IPS-18c (cell line): ENCODE measurements around the gene ANO7.

ENCODE experiments used
- H3K4me3 ChIP-seq: 2 replicates; pipeline ENCODE4 v1.7.0; 2013; ENCODE audit warnings: low read depth, mild to moderate bottlenecking, low read length, moderate library complexity; ENCODE audit not compliant: insufficient read depth
- H3K9me3 ChIP-seq: one replicate; pipeline ENCODE4 v1.6.1; 2013; ENCODE audit warnings: mild to moderate bottlenecking, low read length, moderate library complexity; ENCODE audit not compliant: control insufficient read depth, insufficient read depth

Gene ANO7

DNA sequence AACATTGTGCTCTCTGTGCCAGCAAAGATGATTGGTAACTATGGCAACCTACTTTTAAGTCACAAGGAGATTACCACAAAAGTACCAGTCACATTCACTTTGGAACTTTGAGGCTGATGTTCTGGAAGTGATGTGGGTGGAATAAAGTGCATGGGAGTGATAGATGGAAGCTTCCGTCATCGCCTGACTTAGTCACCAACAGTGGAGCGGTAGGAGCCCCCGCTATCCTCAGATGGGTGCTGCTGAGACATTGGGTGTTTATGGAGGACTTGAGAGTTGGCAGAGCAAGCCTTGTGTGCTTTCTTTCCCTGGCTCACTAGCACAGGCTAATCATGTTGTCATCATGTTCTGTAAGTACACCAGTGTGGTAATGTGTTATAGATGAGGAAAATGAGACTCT lies 33.6 kb upstream of the ANO7 start:
- no peaks in the 10 kb centered on the region for H3K9me3 ChIP-seq
- H3K4me3 ChIP-seq, result no peak overlapping the region

- H3K9me3 ChIP-seq, result no peaks in the 10 kb centered on the region
- H3K4me3 ChIP-seq, result no peak overlapping the region
Measured at GRCh38 chr2:241155936-241156335, 32.5 kb upstream of the ANO7 start.

GRCh38 chr2:241156971-241157441 lies 31.5 kb upstream of the ANO7 start:
- Histone ChIP-seq H3K9me3 (no peaks in the 10 kb centered on the region), H3K4me3 (no peak overlapping the region)

DNA sequence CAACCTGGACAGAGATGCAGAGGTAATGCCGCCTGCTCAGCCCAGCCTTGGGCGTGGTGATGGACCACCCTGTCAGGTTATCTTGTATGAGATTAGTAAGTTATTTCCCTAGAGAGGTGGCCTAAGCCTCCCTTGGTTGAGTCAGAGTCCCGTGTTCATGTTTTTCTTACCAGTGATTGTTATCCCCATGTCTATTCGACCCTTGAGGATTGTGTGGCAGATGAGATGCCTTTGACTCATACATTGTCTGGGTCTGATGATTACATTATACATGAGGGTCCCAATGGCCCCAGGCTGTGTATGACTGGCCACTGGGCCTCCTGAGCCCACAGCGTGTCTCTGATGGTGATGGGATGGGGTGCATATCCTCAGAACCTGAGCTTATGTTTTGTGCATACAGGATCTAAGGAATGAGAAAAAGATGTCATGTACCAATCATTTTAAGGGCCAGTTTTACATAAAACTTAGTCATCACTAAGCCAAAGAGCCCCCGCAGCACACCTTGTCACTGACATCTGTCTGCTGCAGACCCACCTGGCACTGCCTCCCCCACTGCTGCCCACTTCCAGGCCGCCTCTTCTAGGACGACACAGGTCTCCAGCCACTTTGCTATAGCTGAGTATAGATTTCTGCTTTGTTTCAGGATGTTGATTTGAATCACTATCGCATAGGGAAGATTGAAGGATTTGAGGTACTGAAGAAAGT lies 30.5 kb upstream of the ANO7 start:
- Histone ChIP-seq H3K4me3 (no peak overlapping the region), H3K9me3 (no peaks in the 10 kb centered on the region)

DNA sequence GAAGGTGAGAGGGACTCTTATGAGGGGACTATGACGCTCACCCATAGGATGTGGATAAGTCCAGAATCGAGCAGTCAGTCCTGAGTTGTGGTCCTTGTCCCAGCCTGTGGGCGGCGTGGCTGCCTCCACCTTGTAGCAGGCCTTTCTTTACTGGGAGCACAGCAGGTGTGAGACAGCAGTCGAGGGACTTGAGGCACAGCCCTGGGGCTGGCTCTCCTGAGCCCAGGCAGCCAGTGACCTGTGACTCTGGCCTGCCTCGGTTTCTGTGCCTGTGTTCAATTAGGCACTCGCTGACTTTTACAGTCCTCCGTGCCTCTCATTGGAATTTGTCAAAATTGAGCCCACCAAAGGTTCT lies 30.0 kb upstream of the ANO7 start:
- Histone ChIP-seq H3K9me3 (no peaks in the 10 kb centered on the region), H3K4me3 (no peak overlapping the region)

DNA sequence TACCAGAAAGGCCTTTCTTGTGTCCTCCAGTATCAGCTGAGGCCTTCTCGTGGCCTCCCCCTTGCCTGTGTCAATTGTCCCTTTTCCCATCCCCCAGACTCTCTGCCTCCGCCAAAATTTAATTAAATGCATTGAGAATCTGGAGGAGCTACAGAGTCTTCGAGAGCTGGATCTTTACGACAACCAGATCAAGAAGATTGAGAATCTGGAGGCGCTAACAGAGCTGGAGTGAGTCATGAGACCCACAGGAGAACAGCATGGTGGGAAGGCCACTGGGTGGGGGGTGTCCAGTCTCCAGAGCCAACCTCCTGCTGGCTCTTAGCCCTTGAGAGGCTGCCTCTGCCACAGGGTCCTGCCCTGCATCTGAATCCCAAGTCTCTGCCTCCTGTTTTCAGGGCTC lies 29.4 kb upstream of the ANO7 start:
- no peaks in the 10 kb centered on the region for H3K9me3 ChIP-seq
- no peak overlapping the region for H3K4me3 ChIP-seq

DNA sequence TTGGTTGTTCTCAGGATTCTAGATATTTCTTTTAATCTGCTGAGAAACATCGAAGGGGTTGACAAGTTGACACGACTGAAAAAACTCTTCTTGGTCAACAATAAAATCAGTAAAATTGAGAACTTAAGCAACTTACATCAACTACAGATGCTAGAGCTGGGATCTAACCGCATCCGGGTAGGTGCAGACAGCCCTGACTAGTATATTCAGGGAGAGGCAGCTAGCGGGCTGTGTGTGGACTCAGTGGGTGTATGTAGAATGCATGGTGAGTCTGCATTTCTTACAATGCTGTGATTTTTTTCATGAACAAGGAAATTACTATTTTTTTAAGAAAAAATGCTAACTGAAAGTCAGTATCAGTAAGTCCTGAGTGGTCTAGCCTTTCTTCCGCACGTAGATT lies 28.2 kb upstream of the ANO7 start:
- H3K9me3 ChIP-seq, result no peaks in the 10 kb centered on the region
- no peak overlapping the region for H3K4me3 ChIP-seq

DNA sequence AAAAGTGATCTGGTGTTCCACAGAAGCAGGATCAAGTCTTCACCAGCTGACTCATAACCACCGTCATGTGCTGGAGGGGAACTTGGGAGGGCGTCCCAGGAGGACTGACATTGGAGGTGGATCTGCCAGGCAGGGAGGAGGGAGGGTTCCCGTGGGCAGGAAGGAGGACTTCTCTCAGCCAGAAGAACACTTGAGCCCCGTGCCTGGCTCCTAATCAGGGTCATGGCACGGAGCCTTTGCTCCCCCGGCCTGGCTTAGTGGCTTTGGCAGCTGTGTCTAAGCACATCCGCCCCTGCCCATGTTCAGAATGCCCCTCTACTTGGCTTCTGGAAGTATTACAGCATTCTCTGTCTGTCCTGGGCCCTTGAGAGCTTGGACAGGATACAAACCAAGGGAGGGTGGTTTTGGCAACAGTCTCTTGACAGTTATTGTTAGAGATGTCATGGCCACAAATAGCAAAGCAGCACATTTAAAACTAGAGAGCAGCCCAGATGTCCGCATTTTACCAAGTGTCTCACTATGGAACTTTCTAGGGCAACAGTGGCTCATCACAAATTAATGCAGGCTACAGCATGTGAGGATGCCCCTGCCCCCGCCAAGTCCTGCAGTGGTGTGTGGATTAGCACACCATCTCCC lies 26.7 kb upstream of the ANO7 start:
- Histone ChIP-seq H3K4me3 (no peak overlapping the region), H3K9me3 (no peaks in the 10 kb centered on the region)

GRCh38 chr2:241163601-241164118 lies 24.8 kb upstream of the ANO7 start:
- Histone ChIP-seq H3K4me3 (no peak overlapping the region), H3K9me3 (no peaks in the 10 kb centered on the region)

- H3K4me3 ChIP-seq, result no peak overlapping the region
- no peaks in the 10 kb centered on the region for H3K9me3 ChIP-seq
Measured at GRCh38 chr2:241168366-241168765, 20.1 kb upstream of the ANO7 start.

GRCh38 chr2:241173557-241173956 lies 14.9 kb upstream of the ANO7 start:
- Histone ChIP-seq H3K4me3 (no peak overlapping the region), H3K9me3 (no peaks in the 10 kb centered on the region)

DNA sequence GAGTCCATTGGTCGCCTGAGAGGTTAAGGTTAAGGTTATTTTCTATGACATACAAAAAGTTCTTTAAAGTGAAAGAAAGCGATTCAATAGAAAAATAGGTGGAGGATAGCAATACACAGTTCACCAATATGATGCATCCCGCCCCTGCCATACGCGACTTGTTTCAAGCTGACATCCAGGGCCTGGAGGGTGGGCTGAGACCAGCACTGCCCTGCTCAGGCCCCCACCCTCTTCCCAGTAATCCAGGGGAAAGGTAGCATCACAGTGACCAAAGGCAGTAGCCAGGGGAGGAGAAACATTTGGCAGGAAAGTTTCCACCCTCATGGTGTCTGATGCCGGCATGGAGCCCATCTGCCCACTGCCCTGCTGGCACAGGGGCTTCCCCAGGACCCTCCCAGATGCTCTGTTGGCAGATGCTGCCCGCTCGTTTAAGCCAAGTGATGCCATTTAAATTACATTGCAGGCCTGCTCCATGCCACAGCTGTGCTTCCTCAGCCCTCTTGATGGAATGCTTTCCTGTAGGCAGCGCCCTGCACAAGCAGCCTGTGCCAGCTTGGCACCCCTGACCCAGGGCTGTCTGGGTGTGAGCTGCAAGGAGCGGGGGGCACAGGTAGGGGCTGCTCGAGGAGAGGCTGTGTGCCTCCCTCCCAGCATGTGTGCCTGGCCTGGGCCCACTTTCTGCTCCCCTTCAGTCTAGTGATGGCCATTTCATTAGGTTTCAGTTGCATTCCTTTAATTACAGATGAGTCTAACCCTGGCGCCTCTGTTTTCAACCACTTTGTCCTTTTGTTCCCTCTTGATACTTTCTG lies 10.7 kb upstream of the ANO7 start:
- Histone ChIP-seq H3K9me3 (no peaks in the 10 kb centered on the region), H3K4me3 (no peak overlapping the region)

DNA sequence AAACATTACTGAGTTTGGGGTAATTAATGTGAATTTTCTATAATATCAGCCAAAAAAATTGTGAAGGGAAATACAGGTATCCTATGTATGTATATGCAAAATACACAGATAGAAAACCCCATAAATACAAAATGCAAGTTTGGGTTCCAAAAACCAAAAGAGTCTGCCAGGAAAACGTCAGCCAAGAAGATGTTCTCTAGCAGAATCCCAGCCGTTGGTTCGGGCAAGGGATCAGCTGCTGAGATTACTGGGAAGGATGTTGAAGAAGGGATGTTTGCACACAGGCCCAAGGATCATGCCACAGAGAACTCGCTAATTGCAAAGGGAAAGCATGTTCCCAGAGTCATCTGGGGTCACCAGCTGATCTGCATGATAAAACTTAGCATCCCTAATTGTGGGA lies 9.5 kb upstream of the ANO7 start:
- H3K4me3 ChIP-seq, result no peak overlapping the region

DNA sequence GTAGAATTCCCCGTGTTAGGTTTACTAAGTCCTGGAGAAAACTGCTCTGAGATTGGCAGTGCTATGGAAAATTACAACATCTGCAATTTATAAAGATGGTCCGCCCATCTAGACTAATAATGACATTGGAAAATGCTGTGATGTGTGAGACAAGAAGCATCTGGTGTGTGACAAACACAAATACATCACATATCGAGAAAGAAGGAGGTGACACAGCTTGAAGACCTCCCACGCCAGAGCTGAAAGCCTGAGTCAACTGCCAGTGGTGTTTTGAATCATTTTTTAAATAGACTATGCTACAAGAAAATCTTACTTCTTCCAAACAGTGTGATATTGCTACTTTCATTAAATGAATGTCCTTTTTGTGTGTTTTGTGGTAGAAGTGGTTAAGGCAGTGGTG lies 8.6 kb upstream of the ANO7 start:
- H3K9me3 ChIP-seq, result no peaks in the 10 kb centered on the region
- H3K4me3 ChIP-seq, result no peak overlapping the region

More for the DNA sequence above, 9.5 kb upstream of the ANO7 start:
- H3K9me3 ChIP-seq, result no peaks in the 10 kb centered on the region

DNA sequence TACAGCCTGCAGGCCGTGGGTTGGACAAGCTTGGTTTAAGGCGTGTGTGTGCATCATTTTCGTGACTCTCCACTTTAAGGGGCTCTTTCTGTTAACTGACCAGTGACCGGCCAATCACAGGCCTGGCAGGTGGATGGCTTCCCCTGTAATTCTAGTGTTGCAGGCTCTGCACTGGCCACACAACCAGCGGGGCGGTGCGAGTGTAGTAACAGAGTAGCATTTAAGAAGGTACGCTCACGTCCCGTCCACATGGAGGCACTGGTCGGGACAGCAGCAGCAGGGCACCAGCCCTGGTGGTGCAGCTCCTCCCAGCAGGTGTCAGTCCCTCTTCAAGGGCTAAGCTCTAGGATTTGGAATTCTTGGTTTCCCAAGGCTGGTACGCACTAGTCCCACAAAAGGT lies 8.0 kb upstream of the ANO7 start:
- no peaks in the 10 kb centered on the region for H3K9me3 ChIP-seq

GRCh38 chr2:241182126-241182525 lies 6.4 kb upstream of the ANO7 start:
- H3K9me3 ChIP-seq, result no peaks in the 10 kb centered on the region
- no peak overlapping the region for H3K4me3 ChIP-seq

More for the DNA sequence above, 8.0 kb upstream of the ANO7 start:
- no peak overlapping the region for H3K4me3 ChIP-seq

- no peak overlapping the region for H3K4me3 ChIP-seq
- H3K9me3 ChIP-seq, result no peaks in the 10 kb centered on the region
Measured at GRCh38 chr2:241182531-241183133, 5.8 kb upstream of the ANO7 start.
